Calu3 (cell line): ENCODE results near the gene DCAF17. TPM values are rescaled to one million over a fixed set of nuclear protein-coding genes. Genes with fewer than 3 reads are reported as not detected.

Experiments
- BruUV-seq: library from RNA; stranded (reverse); fragments of 400-500 nt; replicated peaks from 2 replicates; lab custom pipeline; 2021; lab: Mats Ljungman, UMichigan
- CTCF ChIA-PET: fragments of 300-600 bp; sonication (Branson Sonifier 250); formaldehyde crosslinking; loops from one replicate; lab custom pipeline; 2022; ENCODE audit warnings: antibody characterized with exemption; lab: Charles Lee
- DNase-seq: peaks from one replicate; pipeline ENCODE4 v3.0.0; 2022
- H3K27ac Mint-ChIP-seq: one replicate; pipeline ENCODE4 v1.8.0; 2022; ENCODE audit warnings: mixed read lengths; ENCODE audit not compliant: unreplicated experiment
- H3K27me3 Mint-ChIP-seq: one replicate; pipeline ENCODE4 v1.8.0; 2022; ENCODE audit warnings: mixed read lengths; ENCODE audit not compliant: unreplicated experiment
- H3K36me3 Mint-ChIP-seq: one replicate; pipeline ENCODE4 v1.8.0; 2022; ENCODE audit warnings: mild to moderate bottlenecking, moderate library complexity, mixed read lengths; ENCODE audit not compliant: insufficient read depth, unreplicated experiment
- H3K4me1 Mint-ChIP-seq: one replicate; pipeline ENCODE4 v1.8.0; 2022; ENCODE audit warnings: mild to moderate bottlenecking, low read depth, mixed read lengths; ENCODE audit not compliant: unreplicated experiment
- H3K4me3 Mint-ChIP-seq: one replicate; pipeline ENCODE4 v1.8.0; 2022; ENCODE audit warnings: mild to moderate bottlenecking, low read depth, moderate library complexity, mixed read lengths; ENCODE audit not compliant: unreplicated experiment
- H3K9me3 Mint-ChIP-seq: one replicate; pipeline ENCODE4 v1.8.0; 2022; ENCODE audit warnings: low read depth, mixed read lengths; ENCODE audit not compliant: unreplicated experiment
- CTCF ChIP-seq: fragments of 200-600 bp; IDR thresholded peaks from one replicate; pipeline ENCODE4 v1.8.0; 2022; ENCODE audit warnings: antibody characterized with exemption; ENCODE audit not compliant: unreplicated experiment
- intact Hi-C: fragments of 100-400 bp; cut with micrococcal nuclease; formaldehyde crosslinking; loops from one replicate; pipeline ENCODE4 v1.10.0; 2022; ENCODE audit not compliant: unreplicated experiment
- total RNA-seq: library from RNA; stranded (reverse); gene quantifications from 2 replicates; pipeline ENCODE4 v1.2.3, GENCODE V29; 2022

Gene DCAF17
- total RNA-seq, 1 experiment from 2014 or later: 11.9 TPM

- Mint-ChIP-seq H3K27me3 (peaks cover 36% of the 10 kb centered on the region), H3K27ac (no peak overlapping the region), H3K36me3 (no peaks in the 10 kb centered on the region), H3K4me3 (no peak overlapping the region), H3K4me1 (no peaks in the 10 kb centered on the region), H3K9me3 (no peaks in the 10 kb centered on the region)
- no peak for TF ChIP-seq CTCF
- BruUV-seq: no TSS peak
- intact Hi-C loops: no loop called here
- DNase-seq: no peak
- CTCF ChIA-PET: no interaction called here
These were observed 78.7 kb downstream of the DCAF17 start for GRCh38 chr2:171512683-171513195.

GRCh38 chr2:171513719-171514160 lies 79.7 kb downstream of the DCAF17 start:
- no peak overlapping the region for H3K27ac Mint-ChIP-seq
- no peak for DNase-seq
- intact Hi-C loops: no loop called here
- TF ChIP-seq CTCF: no peak
- H3K27me3 Mint-ChIP-seq: peaks cover 46% of the 10 kb centered on the region
- H3K4me1 Mint-ChIP-seq: no peaks in the 10 kb centered on the region
- H3K36me3 Mint-ChIP-seq: no peaks in the 10 kb centered on the region
- no TSS peak for BruUV-seq
- no peak overlapping the region for H3K4me3 Mint-ChIP-seq
- no peaks in the 10 kb centered on the region for H3K9me3 Mint-ChIP-seq
- CTCF ChIA-PET: no interaction called here

GRCh38 chr2:171514908-171515582 lies 81.0 kb downstream of the DCAF17 start:
- Mint-ChIP-seq H3K4me3 (no peak overlapping the region), H3K9me3 (no peaks in the 10 kb centered on the region), H3K27me3 (peaks cover 59% of the 10 kb centered on the region), H3K4me1 (no peaks in the 10 kb centered on the region), H3K36me3 (no peaks in the 10 kb centered on the region), H3K27ac (no peak overlapping the region)
- DNase-seq: no peak
- intact Hi-C loops: no loop called here
- BruUV-seq: no TSS peak
- no peak for TF ChIP-seq CTCF
- CTCF ChIA-PET: no interaction called here

- CTCF ChIA-PET: no interaction called here
- peaks cover 66% of the 10 kb centered on the region for H3K27me3 Mint-ChIP-seq
- H3K27ac Mint-ChIP-seq: no peak overlapping the region
- H3K36me3 Mint-ChIP-seq: no peaks in the 10 kb centered on the region
- H3K4me3 Mint-ChIP-seq: no peak overlapping the region
- H3K9me3 Mint-ChIP-seq: no peaks in the 10 kb centered on the region
- no peaks in the 10 kb centered on the region for H3K4me1 Mint-ChIP-seq
- BruUV-seq: no TSS peak
- TF ChIP-seq CTCF: no peak
- intact Hi-C loops: no loop called here
- DNase-seq: no peak
These were observed 81.8 kb downstream of the DCAF17 start for GRCh38 chr2:171515672-171516298.
